Measurements from ENCODE around the gene LRRC59.

Gene LRRC59

GRCh38 chr17:50394711-50395110 lies 2.6 kb downstream of the LRRC59 start:
- peak; percentile 14 for DNase-seq (ENCODE audit: low read depth)
- TF ChIP-seq, protein P1, sequence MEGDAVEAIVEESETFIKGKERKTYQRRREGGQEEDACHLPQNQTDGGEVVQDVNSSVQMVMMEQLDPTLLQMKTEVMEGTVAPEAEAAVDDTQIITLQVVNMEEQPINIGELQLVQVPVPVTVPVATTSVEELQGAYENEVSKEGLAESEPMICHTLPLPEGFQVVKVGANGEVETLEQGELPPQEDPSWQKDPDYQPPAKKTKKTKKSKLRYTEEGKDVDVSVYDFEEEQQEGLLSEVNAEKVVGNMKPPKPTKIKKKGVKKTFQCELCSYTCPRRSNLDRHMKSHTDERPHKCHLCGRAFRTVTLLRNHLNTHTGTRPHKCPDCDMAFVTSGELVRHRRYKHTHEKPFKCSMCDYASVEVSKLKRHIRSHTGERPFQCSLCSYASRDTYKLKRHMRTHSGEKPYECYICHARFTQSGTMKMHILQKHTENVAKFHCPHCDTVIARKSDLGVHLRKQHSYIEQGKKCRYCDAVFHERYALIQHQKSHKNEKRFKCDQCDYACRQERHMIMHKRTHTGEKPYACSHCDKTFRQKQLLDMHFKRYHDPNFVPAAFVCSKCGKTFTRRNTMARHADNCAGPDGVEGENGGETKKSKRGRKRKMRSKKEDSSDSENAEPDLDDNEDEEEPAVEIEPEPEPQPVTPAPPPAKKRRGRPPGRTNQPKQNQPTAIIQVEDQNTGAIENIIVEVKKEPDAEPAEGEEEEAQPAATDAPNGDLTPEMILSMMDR (conservative IDR thresholded peaks at IDR 0.05; ENCODE audit: low read length) = no peak
- peak overlapping the region; percentile 98 for H3K4me3 ChIP-seq (ENCODE audit: low read length)

DNA sequence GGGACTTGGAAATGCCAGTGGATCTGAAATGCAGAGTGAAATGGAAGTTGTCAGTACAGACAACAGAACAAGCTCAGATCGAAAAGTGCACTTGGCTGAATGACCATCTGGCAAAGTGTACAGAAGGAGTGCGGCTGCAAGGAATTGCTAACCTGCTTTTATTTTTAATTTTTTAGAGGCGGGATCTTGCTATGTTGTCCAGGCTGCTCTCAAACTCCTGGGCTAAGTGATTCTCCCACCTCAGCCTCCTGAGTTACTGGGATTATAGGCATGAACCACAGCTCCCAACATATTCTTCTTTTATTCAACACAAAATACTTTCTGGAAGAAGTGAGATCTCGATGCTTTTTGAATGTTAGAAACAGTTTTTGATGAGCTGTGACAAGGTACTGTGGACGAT lies 3.6 kb downstream of the LRRC59 start:
- TF ChIP-seq, protein P1 (conservative IDR thresholded peaks at IDR 0.05; ENCODE audit: low read length) = no peak
- no peak overlapping the region for H3K4me3 ChIP-seq (ENCODE audit: low read length)
- no peak for DNase-seq (ENCODE audit: low read depth)

- DNase-seq (ENCODE audit: low read depth) = no peak
- TF ChIP-seq, protein P1 (conservative IDR thresholded peaks at IDR 0.05; ENCODE audit: low read length) = no peak
- H3K4me3 ChIP-seq (ENCODE audit: low read length) = no peak overlapping the region
Measured at GRCh38 chr17:50392621-50393020, 4.7 kb downstream of the LRRC59 start.

DNA sequence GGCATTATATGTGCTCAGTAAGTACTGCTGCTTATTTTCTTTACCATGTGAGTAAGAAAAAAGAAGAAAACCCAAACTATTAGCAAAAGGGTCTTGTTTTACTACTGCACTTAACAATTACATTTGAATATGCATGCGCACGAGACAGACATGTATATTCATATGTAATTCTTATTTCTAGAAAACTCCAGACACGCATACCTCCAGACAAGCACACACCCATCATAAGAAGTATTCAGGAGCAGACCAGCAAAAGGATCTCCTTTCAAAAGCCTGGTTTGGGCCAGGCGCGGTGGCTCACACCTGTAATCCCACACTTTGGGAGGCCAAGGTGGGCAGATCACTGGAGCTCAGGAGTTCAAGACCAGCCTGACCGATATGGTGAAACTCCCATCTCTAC lies 7.8 kb downstream of the LRRC59 start:
- no peak for DNase-seq (ENCODE audit: low read depth)
- TF ChIP-seq, protein P1 (conservative IDR thresholded peaks at IDR 0.05; ENCODE audit: low read length) = no peak
- no peak overlapping the region for H3K4me3 ChIP-seq (ENCODE audit: low read length)

- TF ChIP-seq, protein P1 (conservative IDR thresholded peaks at IDR 0.05; ENCODE audit: low read length) = no peak
- no peak for DNase-seq (ENCODE audit: low read depth)
- H3K4me3 ChIP-seq (ENCODE audit: low read length) = no peak overlapping the region
Measured at GRCh38 chr17:50388728-50389127, 8.6 kb downstream of the LRRC59 start.

DNA sequence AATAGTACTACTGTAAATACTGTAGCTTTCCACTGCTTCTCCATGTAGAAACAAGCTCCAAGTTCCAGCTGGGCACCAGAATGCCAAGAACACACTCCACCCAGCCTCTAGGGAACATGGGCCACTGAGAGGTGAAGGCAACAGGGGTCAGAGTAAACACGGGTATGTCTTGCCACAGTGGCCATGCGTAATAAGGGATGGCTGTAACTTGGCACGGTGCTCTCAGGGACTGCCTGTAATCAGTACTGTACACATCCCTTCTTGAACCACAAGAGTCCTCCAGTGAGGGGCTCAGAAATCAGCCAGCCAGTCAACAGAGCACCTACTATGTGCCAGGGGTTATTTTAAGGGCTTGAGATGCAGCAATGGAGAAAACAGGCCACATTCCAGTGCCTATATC lies 10.8 kb downstream of the LRRC59 start:
- DNase-seq (ENCODE audit: low read depth) = peak; percentile 24
- TF ChIP-seq, protein P1 (conservative IDR thresholded peaks at IDR 0.05; ENCODE audit: low read length) = no peak
- no peak overlapping the region for H3K4me3 ChIP-seq (ENCODE audit: low read length)

DNA sequence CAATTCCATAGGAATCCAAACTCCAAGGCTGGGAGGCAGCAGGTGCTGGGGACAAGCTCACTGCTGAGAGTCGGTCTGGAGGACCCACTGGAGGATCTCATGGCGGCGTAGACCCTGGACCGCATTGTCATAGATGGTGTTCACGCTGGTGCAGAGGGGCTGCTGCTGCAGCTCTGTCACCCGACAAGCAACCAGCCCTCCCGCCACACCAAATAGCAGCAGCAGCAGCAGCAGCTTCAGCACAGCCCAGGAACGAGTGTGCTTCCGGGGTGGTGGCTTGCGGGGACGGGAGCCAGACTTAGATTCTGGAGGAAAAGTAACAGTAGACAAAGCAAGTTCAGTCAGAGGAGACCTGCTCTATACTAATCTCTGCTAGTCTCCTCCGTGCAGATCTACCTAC lies 14.4 kb downstream of the LRRC59 start:
- TF ChIP-seq, protein P1 (conservative IDR thresholded peaks at IDR 0.05; ENCODE audit: low read length) = no peak
- DNase-seq (ENCODE audit: low read depth) = no peak
- no peak overlapping the region for H3K4me3 ChIP-seq (ENCODE audit: low read length)

All from AG10803 (cell line).